GM12878 (cell line): ENCODE data around the gene PPEF1.

Experiments
- FOXK2 ChIP-seq: fragments of 450-650 bp; IDR thresholded peaks from 2 replicates; pipeline ENCODE4 v1.6.1; 2017; ENCODE audit warnings: mild to moderate bottlenecking, moderate library complexity
- NR2C2 ChIP-seq: IDR thresholded peaks from 2 replicates; pipeline ENCODE4 v1.6.1; 2011; ENCODE audit warnings: borderline replicate concordance, low read depth; ENCODE audit not compliant: control insufficient read depth, insufficient read length
- POLR2A ChIP-seq: IDR thresholded peaks from 2 replicates; pipeline ENCODE4 v1.6.1; 2011; ENCODE audit warnings: low read depth, mild to moderate bottlenecking, low read length
- RFX5 ChIP-seq: IDR thresholded peaks from 2 replicates; pipeline ENCODE4 v1.6.1; 2011; ENCODE audit warnings: low read depth, low read length, improper control_type of control experiment
- SP1 ChIP-seq: IDR thresholded peaks from one replicate; pipeline ENCODE4 v1.6.1; 2011; ENCODE audit warnings: low read depth, low read length
- SUPT20H ChIP-seq: IDR thresholded peaks from 2 replicates; pipeline ENCODE4 v1.6.1; 2011; ENCODE audit warnings: low read depth, mild to moderate bottlenecking, low read length, moderate library complexity, borderline replicate concordance; ENCODE audit not compliant: control insufficient read depth
- ZNF24 ChIP-seq: fragments of 450-650 bp; IDR thresholded peaks from 2 replicates; pipeline ENCODE4 v1.6.1; 2017; ENCODE audit warnings: antibody characterized with exemption, mild to moderate bottlenecking
- TF ChIP-seq, protein P1 (sequence below): IDR thresholded peaks from 2 replicates; pipeline ENCODE4 v1.6.1; 2012; ENCODE audit warnings: mild to moderate bottlenecking, low read depth, low read length
- TF ChIP-seq, protein P2 (sequence below), 3 experiments: IDR thresholded peaks in 2 of 3; conservative IDR thresholded peaks in 1 of 3; 2 replicates each; pipeline ENCODE4 v1.5.1; 2011; ENCODE audit warnings: low read depth in 3 of 3, low read length in 3 of 3, mild to moderate bottlenecking in 3 of 3, control low read depth in 2 of 3, moderate library complexity in 2 of 3, inconsistent platforms in 1 of 3, mixed read lengths in 1 of 3; ENCODE audit not compliant: control insufficient read depth in 2 of 3, insufficient read depth in 1 of 3; ENCODE audit errors: extremely low read depth in 1 of 3

DNA sequence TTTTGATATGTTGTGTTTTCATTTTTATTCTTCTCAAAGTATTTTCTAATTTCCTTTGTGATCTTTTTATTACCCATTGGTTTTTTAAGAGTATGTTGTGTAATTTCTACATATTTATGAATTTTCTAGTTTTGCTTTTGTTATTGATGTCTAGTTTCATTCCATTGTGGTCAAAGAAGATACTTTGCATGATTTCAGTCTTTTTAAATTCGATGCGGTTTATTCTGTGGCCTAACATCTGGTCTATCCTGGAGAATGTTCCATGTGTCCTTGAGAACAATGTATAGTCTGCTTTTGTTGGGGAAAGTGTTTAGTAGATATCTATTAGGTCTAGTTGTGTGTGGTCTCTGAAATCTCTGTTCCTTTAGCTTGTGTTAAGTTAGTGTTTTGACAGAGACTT is 46.2 kb downstream of the PPEF1 start:
- TF ChIP-seq RFX5 (no peak), NR2C2 (no peak), FOXK2 (no peak), SP1 (no peak), POLR2A (no peak), SUPT20H (no peak), ZNF24 (no peak)
- TF ChIP-seq, protein P1, sequence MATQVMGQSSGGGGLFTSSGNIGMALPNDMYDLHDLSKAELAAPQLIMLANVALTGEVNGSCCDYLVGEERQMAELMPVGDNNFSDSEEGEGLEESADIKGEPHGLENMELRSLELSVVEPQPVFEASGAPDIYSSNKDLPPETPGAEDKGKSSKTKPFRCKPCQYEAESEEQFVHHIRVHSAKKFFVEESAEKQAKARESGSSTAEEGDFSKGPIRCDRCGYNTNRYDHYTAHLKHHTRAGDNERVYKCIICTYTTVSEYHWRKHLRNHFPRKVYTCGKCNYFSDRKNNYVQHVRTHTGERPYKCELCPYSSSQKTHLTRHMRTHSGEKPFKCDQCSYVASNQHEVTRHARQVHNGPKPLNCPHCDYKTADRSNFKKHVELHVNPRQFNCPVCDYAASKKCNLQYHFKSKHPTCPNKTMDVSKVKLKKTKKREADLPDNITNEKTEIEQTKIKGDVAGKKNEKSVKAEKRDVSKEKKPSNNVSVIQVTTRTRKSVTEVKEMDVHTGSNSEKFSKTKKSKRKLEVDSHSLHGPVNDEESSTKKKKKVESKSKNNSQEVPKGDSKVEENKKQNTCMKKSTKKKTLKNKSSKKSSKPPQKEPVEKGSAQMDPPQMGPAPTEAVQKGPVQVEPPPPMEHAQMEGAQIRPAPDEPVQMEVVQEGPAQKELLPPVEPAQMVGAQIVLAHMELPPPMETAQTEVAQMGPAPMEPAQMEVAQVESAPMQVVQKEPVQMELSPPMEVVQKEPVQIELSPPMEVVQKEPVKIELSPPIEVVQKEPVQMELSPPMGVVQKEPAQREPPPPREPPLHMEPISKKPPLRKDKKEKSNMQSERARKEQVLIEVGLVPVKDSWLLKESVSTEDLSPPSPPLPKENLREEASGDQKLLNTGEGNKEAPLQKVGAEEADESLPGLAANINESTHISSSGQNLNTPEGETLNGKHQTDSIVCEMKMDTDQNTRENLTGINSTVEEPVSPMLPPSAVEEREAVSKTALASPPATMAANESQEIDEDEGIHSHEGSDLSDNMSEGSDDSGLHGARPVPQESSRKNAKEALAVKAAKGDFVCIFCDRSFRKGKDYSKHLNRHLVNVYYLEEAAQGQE = no peak
- TF ChIP-seq, protein P2, sequence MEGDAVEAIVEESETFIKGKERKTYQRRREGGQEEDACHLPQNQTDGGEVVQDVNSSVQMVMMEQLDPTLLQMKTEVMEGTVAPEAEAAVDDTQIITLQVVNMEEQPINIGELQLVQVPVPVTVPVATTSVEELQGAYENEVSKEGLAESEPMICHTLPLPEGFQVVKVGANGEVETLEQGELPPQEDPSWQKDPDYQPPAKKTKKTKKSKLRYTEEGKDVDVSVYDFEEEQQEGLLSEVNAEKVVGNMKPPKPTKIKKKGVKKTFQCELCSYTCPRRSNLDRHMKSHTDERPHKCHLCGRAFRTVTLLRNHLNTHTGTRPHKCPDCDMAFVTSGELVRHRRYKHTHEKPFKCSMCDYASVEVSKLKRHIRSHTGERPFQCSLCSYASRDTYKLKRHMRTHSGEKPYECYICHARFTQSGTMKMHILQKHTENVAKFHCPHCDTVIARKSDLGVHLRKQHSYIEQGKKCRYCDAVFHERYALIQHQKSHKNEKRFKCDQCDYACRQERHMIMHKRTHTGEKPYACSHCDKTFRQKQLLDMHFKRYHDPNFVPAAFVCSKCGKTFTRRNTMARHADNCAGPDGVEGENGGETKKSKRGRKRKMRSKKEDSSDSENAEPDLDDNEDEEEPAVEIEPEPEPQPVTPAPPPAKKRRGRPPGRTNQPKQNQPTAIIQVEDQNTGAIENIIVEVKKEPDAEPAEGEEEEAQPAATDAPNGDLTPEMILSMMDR (IDR thresholded peaks at IDR 0.05 in 2 of 3, conservative IDR thresholded peaks at IDR 0.05 in 1 of 3; ENCODE audit: control insufficient read depth in 2 of 3, extremely low read depth in 1 of 3, insufficient read depth in 1 of 3, low read depth in 3 of 3, low read length in 3 of 3) = no peak
